NOMO-1 (cell line): ENCODE data around the gene FN3KRP.
A peak's percentile ranks its signal among the peaks of the same experiment; 100 is the strongest.

Source experiments
- DNase-seq, 2 experiments: peaks; one replicate each; lab custom pipeline; 2025; ENCODE audit not compliant: unreplicated experiment in 2 of 2; lab: John Stamatoyannopoulos, UW

The FN3KRP gene

GRCh38 chr17:82703935-82704865 lies 12.3 kb upstream of the FN3KRP start:
- no peak for DNase-seq

GRCh38 chr17:82704886-82705285 lies 11.6 kb upstream of the FN3KRP start:
- DNase-seq = no peak

GRCh38 chr17:82705756-82706155 lies 10.8 kb upstream of the FN3KRP start:
- DNase-seq = no peak

GRCh38 chr17:82709024-82709675 lies 7.4 kb upstream of the FN3KRP start:
- DNase-seq = no peak

GRCh38 chr17:82709676-82710498 lies 6.6 kb upstream of the FN3KRP start:
- DNase-seq = no peak

- DNase-seq = no peak
Measured at GRCh38 chr17:82710499-82711232, 5.8 kb upstream of the FN3KRP start.

- no peak for DNase-seq
Measured at GRCh38 chr17:82713071-82713723, 3.3 kb upstream of the FN3KRP start.

- no peak for DNase-seq
Measured at GRCh38 chr17:82718986-82719685, 2.6 kb downstream of the FN3KRP start.

GRCh38 chr17:82720204-82720603 lies 3.7 kb downstream of the FN3KRP start:
- DNase-seq = no peak

- no peak for DNase-seq
Measured at GRCh38 chr17:82722341-82723013, 6.0 kb downstream of the FN3KRP start.

- DNase-seq = no peak
Measured at GRCh38 chr17:82723169-82723807, 6.8 kb downstream of the FN3KRP start.

GRCh38 chr17:82726427-82726826 lies 9.9 kb downstream of the FN3KRP start:
- DNase-seq = no peak

GRCh38 chr17:82729479-82730260 lies 13.2 kb downstream of the FN3KRP start:
- DNase-seq = no peak

- no peak for DNase-seq
Measured at GRCh38 chr17:82732118-82732743, 15.7 kb downstream of the FN3KRP start.

- peak in 1 of 2 experiments; percentile 26 for DNase-seq
Measured at GRCh38 chr17:82734987-82735866, 18.7 kb downstream of the FN3KRP start, which contains the start of gene FN3K. TSS of gene FN3K (plus strand) at chr17:82735615. CDS start at chr17:82735637, 22 bp downstream.
